Suprapubic skin (tissue), 3 donors: Measurements from ENCODE around the gene AGPAT2.

ENCODE experiments used
- POLR2A ChIP-seq, 2 donors: fragments of 450-650 bp; IDR thresholded peaks; one replicate each; pipeline ENCODE4 v1.6.1; 2017; ENCODE audit warnings: antibody characterized with exemption in 2 of 2, mild to moderate bottlenecking in 2 of 2, moderate library complexity in 2 of 2
- TF ChIP-seq, protein P1 (sequence below), 2 donors: fragments of 200-600 bp in 1 of 2; fragments of 450-650 bp in 1 of 2; sonication (generic) in 1 of 2; IDR thresholded peaks; one replicate each; pipeline ENCODE4 v1.5.1; 2016 to 2019; ENCODE audit warnings: antibody characterized with exemption in 2 of 2, mild to moderate bottlenecking in 1 of 2, moderate library complexity in 1 of 2

DNA sequence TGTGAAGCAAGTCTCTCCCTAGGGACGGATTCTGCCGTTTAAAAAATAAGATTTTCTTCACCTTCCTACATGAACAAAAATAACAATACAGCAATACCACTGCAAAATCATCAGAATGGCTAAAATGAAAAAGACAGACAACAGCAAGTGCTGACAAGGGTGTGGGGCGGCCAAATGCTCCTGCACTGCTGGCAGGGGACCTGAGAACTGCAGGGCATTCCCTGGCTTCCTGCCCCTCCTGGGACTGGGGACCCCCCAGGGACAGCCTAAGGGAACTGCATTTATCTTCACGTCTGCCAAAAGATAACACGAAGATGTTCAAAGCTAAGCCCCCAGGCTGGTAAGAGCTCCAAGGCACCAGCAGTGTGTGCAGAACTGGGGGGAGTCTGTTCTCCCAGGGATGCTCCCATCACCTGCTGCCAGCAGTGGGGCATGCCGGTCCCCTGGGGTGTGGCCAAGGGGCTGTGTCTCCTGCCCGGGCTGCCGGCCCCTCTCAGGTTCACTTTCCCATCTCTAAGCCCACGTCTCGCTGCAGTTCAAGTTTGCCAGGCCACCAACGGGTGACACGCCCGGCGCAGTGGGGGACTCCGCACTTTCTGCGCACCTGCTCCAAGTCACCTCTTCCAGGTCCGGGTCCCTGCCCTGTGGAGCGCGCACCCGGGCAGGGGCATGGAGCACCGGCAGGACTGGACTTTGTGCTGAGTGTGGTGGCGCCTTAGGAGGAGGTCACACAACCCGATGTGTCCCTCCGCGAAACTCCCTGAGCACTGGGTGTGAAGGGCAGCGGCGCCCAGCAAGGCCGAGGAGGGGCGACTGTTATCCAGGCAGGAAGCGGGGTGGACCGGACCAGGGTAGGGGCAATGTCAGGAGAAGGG, 29.0 kb downstream of the AGPAT2 start:
- TF ChIP-seq POLR2A (IDR thresholded peaks at IDR 0.05): no peak
- TF ChIP-seq, protein P1, sequence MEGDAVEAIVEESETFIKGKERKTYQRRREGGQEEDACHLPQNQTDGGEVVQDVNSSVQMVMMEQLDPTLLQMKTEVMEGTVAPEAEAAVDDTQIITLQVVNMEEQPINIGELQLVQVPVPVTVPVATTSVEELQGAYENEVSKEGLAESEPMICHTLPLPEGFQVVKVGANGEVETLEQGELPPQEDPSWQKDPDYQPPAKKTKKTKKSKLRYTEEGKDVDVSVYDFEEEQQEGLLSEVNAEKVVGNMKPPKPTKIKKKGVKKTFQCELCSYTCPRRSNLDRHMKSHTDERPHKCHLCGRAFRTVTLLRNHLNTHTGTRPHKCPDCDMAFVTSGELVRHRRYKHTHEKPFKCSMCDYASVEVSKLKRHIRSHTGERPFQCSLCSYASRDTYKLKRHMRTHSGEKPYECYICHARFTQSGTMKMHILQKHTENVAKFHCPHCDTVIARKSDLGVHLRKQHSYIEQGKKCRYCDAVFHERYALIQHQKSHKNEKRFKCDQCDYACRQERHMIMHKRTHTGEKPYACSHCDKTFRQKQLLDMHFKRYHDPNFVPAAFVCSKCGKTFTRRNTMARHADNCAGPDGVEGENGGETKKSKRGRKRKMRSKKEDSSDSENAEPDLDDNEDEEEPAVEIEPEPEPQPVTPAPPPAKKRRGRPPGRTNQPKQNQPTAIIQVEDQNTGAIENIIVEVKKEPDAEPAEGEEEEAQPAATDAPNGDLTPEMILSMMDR (IDR thresholded peaks at IDR 0.05): no peak
